Body of pancreas (tissue), 4 donors: ENCODE data around the gene SLC12A5.

Experiments
- POLR2A ChIP-seq, 3 donors: fragments of 450-650 bp; IDR thresholded peaks; one replicate each; pipeline ENCODE4 v1.6.1; 2016; ENCODE audit warnings: antibody characterized with exemption in 3 of 3, mild to moderate bottlenecking in 2 of 3
- TF ChIP-seq, protein P1 (sequence below), 7 experiments: fragments of 450-650 bp in 4 of 7; fragments of 200-600 bp in 3 of 7; sonication (generic) in 3 of 7; IDR thresholded peaks; one replicate each; pipeline ENCODE4 v1.5.1; 2016 to 2019; ENCODE audit warnings: antibody characterized with exemption in 7 of 7

DNA sequence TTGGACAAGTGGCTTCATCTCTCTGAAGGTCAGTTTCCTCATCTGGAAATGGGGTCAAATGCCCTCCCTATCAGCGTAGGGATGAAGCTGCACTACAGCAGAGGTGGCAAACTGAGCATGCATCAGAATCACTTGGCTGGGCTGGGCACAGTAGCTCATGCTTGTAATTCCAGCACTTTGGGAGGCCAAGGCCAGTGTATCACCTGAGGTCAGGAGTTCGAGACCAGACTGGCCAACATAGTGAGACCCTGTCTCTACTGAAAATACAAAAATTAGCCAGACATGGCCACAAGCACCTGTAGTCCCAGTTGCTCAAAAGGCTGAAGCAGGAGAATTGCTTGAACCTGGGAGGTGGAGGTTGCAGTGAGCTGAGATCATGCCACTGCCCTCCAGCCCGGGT lies 27.0 kb upstream of the SLC12A5 start:
- TF ChIP-seq, protein P1, sequence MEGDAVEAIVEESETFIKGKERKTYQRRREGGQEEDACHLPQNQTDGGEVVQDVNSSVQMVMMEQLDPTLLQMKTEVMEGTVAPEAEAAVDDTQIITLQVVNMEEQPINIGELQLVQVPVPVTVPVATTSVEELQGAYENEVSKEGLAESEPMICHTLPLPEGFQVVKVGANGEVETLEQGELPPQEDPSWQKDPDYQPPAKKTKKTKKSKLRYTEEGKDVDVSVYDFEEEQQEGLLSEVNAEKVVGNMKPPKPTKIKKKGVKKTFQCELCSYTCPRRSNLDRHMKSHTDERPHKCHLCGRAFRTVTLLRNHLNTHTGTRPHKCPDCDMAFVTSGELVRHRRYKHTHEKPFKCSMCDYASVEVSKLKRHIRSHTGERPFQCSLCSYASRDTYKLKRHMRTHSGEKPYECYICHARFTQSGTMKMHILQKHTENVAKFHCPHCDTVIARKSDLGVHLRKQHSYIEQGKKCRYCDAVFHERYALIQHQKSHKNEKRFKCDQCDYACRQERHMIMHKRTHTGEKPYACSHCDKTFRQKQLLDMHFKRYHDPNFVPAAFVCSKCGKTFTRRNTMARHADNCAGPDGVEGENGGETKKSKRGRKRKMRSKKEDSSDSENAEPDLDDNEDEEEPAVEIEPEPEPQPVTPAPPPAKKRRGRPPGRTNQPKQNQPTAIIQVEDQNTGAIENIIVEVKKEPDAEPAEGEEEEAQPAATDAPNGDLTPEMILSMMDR (IDR thresholded peaks at IDR 0.05): no peak
- no peak for TF ChIP-seq POLR2A (IDR thresholded peaks at IDR 0.05)
